Measurements from ENCODE around the gene SS18L1.

- TF ChIP-seq RAD21 (IDR thresholded peaks at IDR 0.05; ENCODE audit: low read length) (no peak), CHD2 (IDR thresholded peaks at IDR 0.05; ENCODE audit: low read length, partially characterized antibody) (no peak), CTCF (IDR thresholded peaks at IDR 0.05) (no peak), POLR2AphosphoS5 (IDR thresholded peaks at IDR 0.05; ENCODE audit: low read depth, low read length) (peak; percentile 12; the same call in 1 of the 2 replicates), RXRA (IDR thresholded peaks at IDR 0.05; ENCODE audit: borderline replicate concordance, low read depth) (no peak), EZH2phosphoT487 (IDR thresholded peaks at IDR 0.05; ENCODE audit: borderline replicate concordance, low read depth) (no peak), MXI1 (IDR thresholded peaks at IDR 0.05; ENCODE audit: low read depth, low read length) (no peak), SMC3 (IDR thresholded peaks at IDR 0.05; ENCODE audit: low read depth, low read length) (no peak), FOXM1 (IDR thresholded peaks at IDR 0.05; ENCODE audit: low read depth) (no peak), EP300 (IDR thresholded peaks at IDR 0.05; ENCODE audit: borderline replicate concordance in 1 of 2, low read depth in 1 of 2, low read length in 1 of 2) (no peak), TAF1 (IDR thresholded peaks at IDR 0.05; ENCODE audit: borderline replicate concordance, low read depth, low read length) (no peak), FOXJ3 (CRISPR knock-in tag; IDR thresholded peaks at IDR 0.05) (no peak), USF1 (IDR thresholded peaks at IDR 0.05; ENCODE audit: borderline replicate concordance, low read depth) (no peak), MEF2A (IDR thresholded peaks at IDR 0.05; ENCODE audit: borderline replicate concordance, low read depth) (no peak)
These were observed 5.9 kb upstream of the SS18L1 start for GRCh38 chr20:62137478-62138203.

Data from SK-N-SH (cell line).